ENCODE results near the gene HYAL2. TPM values are rescaled to one million over a fixed set of nuclear protein-coding genes. Genes with fewer than 3 reads are reported as not detected.

Gene HYAL2
- total and polyA plus RNA-seq, 10 of the 15 experiments (the other 5 are each of a cell fraction or from before 2014, with no cell fraction given), result 0.06 to 21.8 (median 12.7) TPM

- POLR2A ChIA-PET, result no interaction called here
- Histone ChIP-seq H3K4me3 (no peak overlapping the region), H3K9ac (ENCODE audit: control insufficient read depth, insufficient read depth, low read length) (no peak overlapping the region), H3K4me1 (ENCODE audit: control insufficient read depth, insufficient read depth, low read length) (peaks cover 7% of the 10 kb centered on the region), H3K27ac (ENCODE audit: control insufficient read depth, insufficient read depth) (no peak overlapping the region), H3K79me2 (ENCODE audit: control insufficient read depth, insufficient read depth, low read length) (peaks cover 21% of the 10 kb centered on the region), H3K36me3 (ENCODE audit: control insufficient read depth in 2 of 2, insufficient read depth in 2 of 2, low read length in 1 of 2) (peaks cover 0 to 11% of the 10 kb centered on the region in 2 experiments; a peak in 2 of 4 replicates), H2AFZ (ENCODE audit: control insufficient read depth, low read depth, low read length) (no peak overlapping the region), H4K20me1 (ENCODE audit: control insufficient read depth, insufficient read depth) (no peaks in the 10 kb centered on the region), H3K9me3 (replicated peaks; ENCODE audit: control insufficient read depth, insufficient read depth, low read length) (no peaks in the 10 kb centered on the region), H3K4me2 (ENCODE audit: control insufficient read depth, insufficient read depth) (no peak overlapping the region), H3K27me3 (replicated peaks in 1 of 2; ENCODE audit: control insufficient read depth in 2 of 2, insufficient read depth in 2 of 2, low read length in 1 of 2) (no peaks in the 10 kb centered on the region)
- intact Hi-C loops (cut with micrococcal nuclease; ENCODE audit: unreplicated experiment) (no loop called here), in situ Hi-C loops (cut with MboI) (no loop called here)
- no peak for DNase-seq (ENCODE audit: low read depth, low spot score)
- no peak for ATAC-seq
- CTCF ChIA-PET, result no interaction called here
- RAD21 ChIA-PET (ENCODE audit: unreplicated experiment), result no interaction called here
- SMC1A ChIA-PET (ENCODE audit: uncharacterized antibody, unreplicated experiment), result no interaction called here
- FAIRE-seq, result no peak
- BruUV-seq (replicated peaks), result no TSS peak
- WGBS (ENCODE audit: insufficient coverage, insufficient replicate concordance, low lambda C conversion rate, missing lambda C conversion rate), result 80% methylated on average over 4 of the region's 4 CpGs
- TF ChIP-seq HDAC6 (IDR thresholded peaks at IDR 0.05; ENCODE audit: unreplicated experiment) (no peak), SP1 (IDR thresholded peaks at IDR 0.05; ENCODE audit: low read depth, low read length) (no peak), JUND (IDR thresholded peaks at IDR 0.05; ENCODE audit: low read depth, low read length) (no peak), MAX (IDR thresholded peaks at IDR 0.05; ENCODE audit: low read depth, low read length) (no peak), CBX3 (IDR thresholded peaks at IDR 0.05; ENCODE audit: borderline replicate concordance, low read depth) (no peak), ZBTB33 (IDR thresholded peaks at IDR 0.05) (no peak), ESRRA (IDR thresholded peaks at IDR 0.05; ENCODE audit: low read length) (no peak), MXI1 (IDR thresholded peaks at IDR 0.05; ENCODE audit: low read depth, low read length) (no peak), RB1 (IDR thresholded peaks at IDR 0.05; ENCODE audit: borderline replicate concordance) (no peak), POLR2A (IDR thresholded peaks at IDR 0.05; ENCODE audit: low read depth, low read length) (no peak), TAF1 (IDR thresholded peaks at IDR 0.05; ENCODE audit: borderline replicate concordance, low read depth, low read length) (no peak), MTA2 (IDR thresholded peaks at IDR 0.05; ENCODE audit: low read depth) (no peak), KLF5 (IDR thresholded peaks at IDR 0.05; ENCODE audit: partially characterized antibody) (no peak)
These were observed 28.5 kb downstream of the HYAL2 start for GRCh38 chr3:50294089-50294488.
